Activated CD4-positive, alpha-beta T cell treated with anti-CD3 and anti-CD28 coated beads, Interleukin-2, amount 50 U/mL, for 4 hours (primary cell): ENCODE results near the gene RASL11B.
A peak's percentile ranks its signal among the peaks of the same experiment; 100 is the strongest.
"Not testable (repeated sequence)": the region's sequence is repeated elsewhere in the genome, so short reads cannot be mapped to it uniquely, and the experiment has no call there.

Experiments used
- DNase-seq, 2 experiments: peaks; one replicate each; pipeline ENCODE4 v3.0.0-alpha.2; 2020

RASL11B gene

GRCh38 chr4:52861879-52862616, at the start of gene RASL11B:
Gene RASL11B, plus strand, starts transcription at chr4:52862317. Its CDS starts 191 bp downstream, at chr4:52862508.
- DNase-seq: peak; percentile 73 to 78

- DNase-seq: no peak
Observed at GRCh38 chr4:52813546-52813945, 48.6 kb upstream of the RASL11B start.

- DNase-seq: no peak
Observed at GRCh38 chr4:52822583-52822971, 39.5 kb upstream of the RASL11B start.

GRCh38 chr4:52822972-52823701, 39.0 kb upstream of the RASL11B start:
- DNase-seq: no peak

GRCh38 chr4:52823702-52824092, 38.4 kb upstream of the RASL11B start:
- DNase-seq: no peak

- DNase-seq: no peak
Observed at GRCh38 chr4:52824270-52824602, 37.9 kb upstream of the RASL11B start.

- DNase-seq: no peak
Observed at GRCh38 chr4:52824603-52825459, 37.3 kb upstream of the RASL11B start.

- no peak for DNase-seq
Observed at GRCh38 chr4:52825460-52826090, 36.5 kb upstream of the RASL11B start.

- DNase-seq: no peak
Observed at GRCh38 chr4:52833941-52834525, 28.1 kb upstream of the RASL11B start.

GRCh38 chr4:52834641-52835456, 27.3 kb upstream of the RASL11B start:
- not testable (repeated sequence) for DNase-seq

GRCh38 chr4:52836120-52836519, 26.0 kb upstream of the RASL11B start:
- DNase-seq: no peak

- no peak for DNase-seq
Observed at GRCh38 chr4:52836678-52837077, 25.4 kb upstream of the RASL11B start.

- DNase-seq: no peak
Observed at GRCh38 chr4:52837716-52838558, 24.2 kb upstream of the RASL11B start.

GRCh38 chr4:52838729-52839586, 23.2 kb upstream of the RASL11B start:
- no peak for DNase-seq

- DNase-seq: no peak
Observed at GRCh38 chr4:52840531-52841370, 21.4 kb upstream of the RASL11B start.

GRCh38 chr4:52841682-52842456, 20.2 kb upstream of the RASL11B start:
- DNase-seq: no peak

- no peak for DNase-seq
Observed at GRCh38 chr4:52842792-52843191, 19.3 kb upstream of the RASL11B start.

GRCh38 chr4:52843351-52843750, 18.8 kb upstream of the RASL11B start:
- DNase-seq: no peak
